ENCODE data around the gene ABL1.

ABL1 gene

DNA sequence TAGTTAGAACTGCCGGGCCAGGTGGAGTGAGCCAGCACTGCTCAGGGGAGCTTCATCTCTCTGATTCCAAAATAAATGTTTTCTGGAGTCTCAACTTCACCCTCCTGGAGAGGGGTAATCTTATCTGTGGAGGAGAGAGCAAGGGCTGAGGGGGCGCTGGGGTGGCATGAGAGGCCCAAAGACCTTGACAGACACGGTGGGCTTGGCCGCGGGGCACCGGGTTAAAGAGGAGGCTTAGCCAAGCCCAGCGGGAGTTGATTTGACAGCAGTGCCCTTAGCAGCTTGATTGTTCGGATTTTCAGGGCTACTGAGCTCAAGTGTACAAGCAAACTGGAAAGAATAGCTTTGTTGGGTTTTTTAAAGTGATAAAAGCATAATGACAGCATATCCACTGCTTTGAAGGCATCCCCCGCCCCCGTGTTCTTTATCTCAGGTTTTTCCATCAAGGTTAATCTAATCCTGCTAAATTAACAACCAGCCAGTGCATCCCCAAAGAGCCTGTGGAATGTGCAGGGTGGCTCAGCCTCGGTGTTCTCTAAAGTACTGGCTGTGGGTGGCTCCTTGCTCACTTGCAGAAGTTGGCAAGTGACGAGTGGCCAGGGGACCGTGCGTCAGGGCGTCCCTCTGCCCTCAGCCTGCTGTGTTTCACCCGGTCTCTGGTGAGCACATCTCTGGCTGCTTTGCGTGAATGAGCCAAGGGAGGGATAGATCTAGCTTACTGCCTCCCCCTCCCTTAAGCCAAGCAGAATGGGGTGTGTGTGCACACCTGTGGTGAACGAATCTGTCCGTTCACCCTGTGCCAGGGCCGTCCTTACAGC is 56.0 kb downstream of the ABL1 start:
- no peak for DNase-seq (ENCODE audit: low read depth, low spot score)

DNA sequence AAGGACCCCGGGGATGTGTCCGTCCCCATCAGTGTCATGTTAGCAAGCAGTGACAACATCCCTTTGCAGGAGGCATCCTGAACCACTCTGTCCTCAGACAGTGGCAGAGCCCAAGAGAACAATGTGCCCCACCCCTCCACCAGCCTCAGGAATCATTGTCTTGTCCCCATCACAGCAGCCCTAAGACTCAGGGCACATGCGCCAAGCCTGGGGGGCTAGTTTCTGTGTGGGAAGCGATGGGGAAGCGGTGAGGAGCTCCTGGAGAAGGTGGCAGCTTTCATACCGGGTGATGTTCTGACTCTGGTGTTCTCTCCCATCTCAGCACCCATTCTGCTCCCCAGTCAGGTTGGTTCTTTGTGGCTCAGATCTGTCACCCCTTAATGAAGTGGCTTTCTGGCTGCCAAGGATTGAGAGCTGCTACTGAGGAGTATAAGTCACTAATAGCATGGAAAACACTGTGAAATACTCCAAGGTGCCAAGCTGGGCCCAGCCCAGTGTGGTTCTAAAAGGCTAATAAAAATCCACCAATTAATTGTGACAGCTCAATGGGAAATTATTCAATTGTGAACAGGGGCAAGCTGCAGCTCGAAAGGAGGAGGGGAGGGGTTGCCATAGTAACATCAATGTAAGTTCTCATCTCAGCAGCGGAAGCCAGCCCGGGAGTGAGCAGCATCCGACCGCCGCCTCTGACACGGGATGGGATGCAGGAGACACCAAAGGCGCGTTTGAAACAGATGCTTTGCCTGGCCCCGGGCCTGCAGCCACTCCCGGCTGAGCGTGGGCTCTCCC is 56.8 kb downstream of the ABL1 start:
- no peak for DNase-seq (ENCODE audit: low read depth, low spot score)

- DNase-seq (ENCODE audit: low read depth, low spot score) = no peak
Observed at GRCh38 chr9:130892477-130893304, 57.6 kb downstream of the ABL1 start.

- DNase-seq (ENCODE audit: low read depth, low spot score) = no peak
Observed at GRCh38 chr9:130893341-130894101, 58.5 kb downstream of the ABL1 start.

- no peak for DNase-seq (ENCODE audit: low read depth, low spot score)
Observed at GRCh38 chr9:130894546-130894945, 59.5 kb downstream of the ABL1 start.

DNA sequence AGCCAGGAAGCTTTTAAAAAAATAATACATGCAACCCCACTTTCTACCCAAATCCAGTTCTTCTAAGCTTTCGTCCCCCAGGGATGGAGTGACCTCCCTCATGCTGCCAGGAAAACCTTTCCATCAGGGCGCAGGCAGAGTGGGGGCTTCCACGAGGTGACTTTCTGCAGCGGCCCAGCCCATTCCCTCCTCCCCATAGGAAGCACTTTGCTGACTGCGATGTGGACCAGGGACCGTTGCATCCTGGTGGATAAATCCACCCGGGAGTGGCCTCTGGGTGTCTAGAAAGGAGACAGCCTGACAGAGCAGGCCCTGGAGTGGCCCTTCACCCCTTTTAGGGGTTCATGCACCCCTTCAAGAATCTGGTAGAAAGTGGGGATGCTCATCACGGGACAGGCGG is 60.0 kb downstream of the ABL1 start:
- no peak for DNase-seq (ENCODE audit: low read depth, low spot score)

DNA sequence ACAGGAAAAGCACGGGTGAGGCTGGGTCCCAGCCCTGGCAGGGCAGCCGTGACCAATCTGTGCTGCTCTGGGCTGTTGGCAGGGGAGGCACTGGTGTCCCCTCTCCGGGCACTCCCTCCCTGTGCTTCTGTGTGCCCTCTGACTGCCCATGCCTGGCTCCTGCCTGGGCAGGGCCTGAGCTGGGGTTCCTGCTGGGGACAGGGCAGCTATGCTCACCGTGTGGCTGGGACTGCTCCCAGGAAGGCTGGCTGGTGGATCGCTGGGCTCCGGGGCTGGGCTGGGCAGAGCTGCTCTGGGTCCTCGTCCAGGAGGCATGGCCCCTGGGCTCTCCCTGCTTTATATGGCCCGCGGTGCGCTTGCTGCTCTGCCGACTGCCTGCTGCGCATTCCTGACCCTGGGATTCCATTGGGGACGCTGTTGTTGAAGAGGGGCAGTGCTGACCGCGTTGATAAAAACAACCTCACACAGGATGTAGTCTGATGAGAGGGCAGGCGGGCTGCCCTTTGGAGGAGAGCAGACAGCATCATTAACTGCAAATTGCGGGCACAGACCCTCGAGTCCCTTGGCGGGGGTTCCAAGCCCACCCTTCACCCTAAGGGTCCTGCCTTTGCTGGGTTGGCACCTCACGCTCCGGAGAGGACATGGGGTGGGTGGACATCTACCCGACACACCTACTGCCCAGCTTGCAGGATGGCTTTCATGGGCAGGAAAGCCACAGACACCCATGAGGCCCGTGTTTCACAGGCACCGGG is 60.6 kb downstream of the ABL1 start:
- DNase-seq (ENCODE audit: low read depth, low spot score) = no peak

GRCh38 chr9:130896233-130897014 is 61.4 kb downstream of the ABL1 start, which contains the start of gene QRFP:
TSS of gene QRFP (minus strand) at chr9:130896812. CDS start at chr9:130893838, 2,974 bp downstream.
- no peak for DNase-seq (ENCODE audit: low read depth, low spot score)

GRCh38 chr9:130897105-130897751 is 62.2 kb downstream of the ABL1 start:
- no peak for DNase-seq (ENCODE audit: low read depth, low spot score)

DNA sequence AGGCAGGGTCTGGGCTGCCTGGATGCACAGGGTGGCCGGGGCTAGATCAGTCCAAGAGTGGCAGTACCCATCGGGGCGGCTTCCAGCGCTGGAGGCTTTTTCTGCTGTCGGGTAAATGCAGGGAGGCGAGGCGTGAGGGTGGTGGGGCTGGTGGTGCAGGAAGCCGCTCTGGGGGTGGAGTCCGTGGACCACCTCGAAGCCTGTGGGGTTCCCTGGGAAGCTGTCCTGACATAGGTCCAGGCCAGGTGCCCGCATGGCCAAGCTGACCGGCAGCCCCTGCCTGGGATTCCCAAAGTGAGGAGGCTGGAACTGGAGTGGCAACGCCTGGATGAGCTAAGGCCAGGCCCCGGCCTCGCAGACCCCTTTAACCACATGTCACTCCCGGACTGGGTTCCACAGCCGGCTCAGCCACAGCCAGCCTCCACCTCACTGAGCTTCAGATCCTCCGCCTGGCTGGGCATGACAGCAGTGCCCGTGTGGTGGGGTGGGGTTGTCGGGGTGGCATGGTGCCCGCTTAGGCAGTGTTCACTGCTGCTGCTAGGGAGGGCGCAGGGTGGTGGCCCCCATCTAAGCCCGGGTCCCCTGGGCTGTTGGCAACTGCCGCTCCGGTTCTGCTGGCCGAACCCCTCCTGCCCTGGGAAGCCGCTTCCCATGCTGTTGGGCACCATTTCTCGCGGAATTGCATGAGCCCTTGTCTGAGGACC is 62.9 kb downstream of the ABL1 start:
- DNase-seq (ENCODE audit: low read depth, low spot score) = no peak

DNA sequence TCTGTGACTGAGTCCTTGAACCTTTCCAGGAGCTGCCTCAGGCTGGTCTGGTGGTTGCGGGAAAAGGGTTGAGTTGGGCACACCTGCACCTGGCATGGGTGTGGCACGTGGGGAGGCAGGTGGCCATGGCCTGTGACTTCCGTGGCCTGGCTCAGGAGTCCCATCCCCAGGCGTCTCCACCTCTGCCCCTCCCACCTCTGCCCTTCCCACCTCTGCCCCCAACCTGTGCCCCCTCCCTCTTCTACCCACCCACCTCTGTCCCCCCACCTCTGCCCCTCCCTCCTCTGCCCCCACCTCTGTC is 63.4 kb downstream of the ABL1 start:
- no peak for DNase-seq (ENCODE audit: low read depth, low spot score)

GRCh38 chr9:130899051-130899748 is 64.1 kb downstream of the ABL1 start:
- no peak for DNase-seq (ENCODE audit: low read depth, low spot score)

DNA sequence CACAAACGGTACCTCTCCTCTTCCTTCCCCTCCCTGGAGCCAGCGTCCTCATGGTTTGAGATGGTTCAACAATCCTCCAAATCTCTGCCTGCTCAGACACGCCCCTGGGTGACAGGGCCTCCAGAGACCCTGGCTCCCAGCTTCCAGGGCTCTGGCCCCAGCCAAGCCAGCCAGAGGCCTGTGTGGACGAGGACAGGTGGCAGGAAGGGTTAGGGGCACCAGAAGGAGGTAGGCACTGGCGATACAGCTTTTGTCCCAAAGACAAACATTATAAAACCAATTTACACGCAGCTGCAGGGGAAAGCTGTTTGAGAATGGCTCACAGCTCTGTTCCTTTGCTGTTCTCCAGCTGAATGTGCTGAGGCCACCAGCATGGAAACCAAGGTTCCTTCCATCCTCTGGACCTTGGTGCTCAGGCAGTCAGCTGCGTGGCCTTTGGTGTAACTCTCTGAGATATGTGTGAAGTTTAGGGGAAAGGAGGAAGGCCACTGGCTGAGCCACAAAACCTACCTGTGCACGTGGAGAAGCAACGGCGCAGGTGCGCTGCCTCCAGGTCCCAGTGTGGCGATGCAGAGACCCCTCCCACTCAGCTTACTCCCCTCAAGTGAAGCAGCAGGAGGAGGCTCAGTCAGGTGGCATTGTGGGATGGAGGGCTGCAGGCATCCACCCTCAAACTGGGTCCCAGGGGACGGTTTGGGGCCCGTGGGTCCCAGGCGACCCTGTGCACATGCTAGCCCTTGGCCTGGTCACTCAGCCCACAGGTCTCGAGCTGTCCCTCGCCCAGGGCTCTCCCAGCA is 65.8 kb downstream of the ABL1 start:
- DNase-seq (ENCODE audit: low read depth, low spot score) = no peak

DNA sequence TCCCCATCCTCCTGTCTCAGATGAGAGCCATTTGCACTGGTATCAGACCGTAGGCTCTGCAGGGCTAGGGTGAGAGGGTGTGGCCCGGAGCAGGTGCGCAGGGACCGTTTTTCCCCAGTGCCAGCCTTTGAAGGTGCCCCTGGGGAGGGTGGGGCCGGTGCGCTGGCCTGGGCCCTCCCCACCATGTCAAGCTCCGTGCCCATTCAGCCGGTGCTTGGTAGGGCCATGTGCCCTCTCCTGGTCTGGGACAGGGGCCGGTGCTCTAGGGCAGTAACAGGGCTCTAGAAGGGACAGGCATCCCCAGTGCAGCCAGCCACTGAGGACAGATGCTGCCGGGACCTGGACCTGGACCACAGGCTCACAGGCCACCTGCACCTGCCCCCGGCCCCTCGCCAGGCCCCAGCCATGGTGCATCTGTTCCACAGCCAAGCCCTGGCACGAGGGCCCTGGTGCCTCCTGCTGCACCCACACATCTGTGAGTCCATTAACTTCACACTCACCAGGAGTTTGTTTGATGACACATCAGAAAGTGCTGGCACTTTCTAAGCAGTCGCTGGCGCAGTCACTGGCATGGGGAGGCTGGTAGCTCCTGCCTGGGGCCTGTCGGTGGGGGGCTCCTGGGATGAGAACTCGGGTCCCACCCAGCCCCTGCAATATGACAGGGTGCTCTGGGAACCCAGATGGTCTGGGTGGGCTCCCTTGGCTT is 66.6 kb downstream of the ABL1 start:
- DNase-seq (ENCODE audit: low read depth, low spot score) = no peak

DNA sequence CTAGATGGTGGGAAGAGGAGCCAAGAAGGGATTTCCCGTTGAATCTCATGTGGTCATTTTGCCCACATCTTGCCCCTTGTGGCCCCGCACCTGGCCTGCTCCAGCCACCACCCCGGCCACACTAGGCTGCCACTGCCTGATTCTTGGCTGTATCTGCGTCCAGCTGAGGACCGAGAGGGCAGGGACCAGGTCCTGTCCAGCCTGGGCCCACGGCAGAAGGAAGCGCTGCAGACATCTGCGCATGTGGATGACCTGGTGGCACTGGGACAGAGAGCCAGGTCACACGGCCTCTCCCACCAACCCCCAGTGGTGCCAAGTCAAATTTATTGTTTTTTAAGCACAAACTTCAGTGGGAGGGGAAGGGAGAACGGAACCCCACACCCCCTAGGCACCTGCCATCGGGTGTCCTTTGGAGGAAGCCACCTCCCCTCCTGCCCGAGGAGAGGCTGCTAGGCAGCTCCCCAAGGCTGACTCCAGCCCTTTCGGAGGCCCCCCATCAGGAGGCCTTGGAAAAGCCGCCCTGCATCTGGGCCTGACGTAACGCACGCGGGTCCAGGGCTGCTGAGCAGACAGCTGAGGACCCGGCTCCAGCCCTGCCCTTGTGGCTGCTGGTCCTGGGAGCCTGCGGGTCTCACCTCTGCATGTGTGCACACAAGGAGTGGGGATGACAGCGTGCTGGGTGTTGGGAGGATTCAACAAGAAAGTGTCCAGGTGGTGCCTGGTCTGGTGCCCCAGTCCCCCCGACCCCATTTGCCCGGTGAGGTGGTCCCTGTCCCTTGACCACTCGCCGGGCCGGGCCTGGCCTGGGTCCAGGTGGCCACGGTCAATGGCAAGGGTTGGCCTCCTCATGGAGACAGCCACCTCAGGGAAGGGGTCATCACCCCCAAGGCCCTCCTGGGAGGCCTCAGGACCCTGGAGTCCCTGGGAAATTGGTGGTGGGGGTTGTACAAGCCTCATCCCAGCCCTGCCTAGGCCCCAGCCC is 67.4 kb downstream of the ABL1 start:
- no peak for DNase-seq (ENCODE audit: low read depth, low spot score)

Data from activated CD4-positive, CD25-positive, alpha-beta regulatory T cell treated with anti-CD3 and anti-CD28 coated beads, Interleukin-2, amount 50 U/mL, for 16 hours (primary cell).